HG03097 (cell line): ENCODE measurements around the gene KCTD18.

Experiments
- ATAC-seq: cut with Tn5 transposase; IDR thresholded peaks from one replicate; pipeline ENCODE4 v1.9.1; 2021; ENCODE audit not compliant: unreplicated experiment, low FRiP score

The KCTD18 gene

GRCh38 chr2:200459101-200459500 lies 50.8 kb downstream of the KCTD18 start:
- no peak for ATAC-seq

DNA sequence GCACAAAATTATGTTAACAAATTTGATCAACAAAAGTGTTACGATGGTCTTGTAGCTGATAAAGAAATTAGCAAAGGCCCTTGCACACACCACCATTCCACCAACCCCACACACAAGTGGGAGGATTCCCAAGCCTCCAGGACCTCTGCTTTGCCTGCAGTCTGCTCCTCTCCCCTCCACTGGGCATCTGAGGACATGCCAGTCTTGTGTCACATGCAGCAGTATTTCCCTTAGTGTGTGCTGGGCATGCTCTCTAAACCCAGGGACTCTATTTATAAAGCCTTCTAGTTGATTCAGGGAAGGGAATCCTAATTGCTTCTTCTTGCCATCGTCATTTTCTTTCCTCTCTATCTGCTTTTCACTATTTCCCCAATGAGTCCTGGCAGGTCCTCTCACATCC lies 53.3 kb downstream of the KCTD18 start:
- no peak for ATAC-seq

- ATAC-seq: peak; percentile 69
Observed at GRCh38 chr2:200455958-200456421, 53.9 kb downstream of the KCTD18 start.

GRCh38 chr2:200454927-200455801 lies 54.7 kb downstream of the KCTD18 start:
- ATAC-seq: peak; percentile 61

DNA sequence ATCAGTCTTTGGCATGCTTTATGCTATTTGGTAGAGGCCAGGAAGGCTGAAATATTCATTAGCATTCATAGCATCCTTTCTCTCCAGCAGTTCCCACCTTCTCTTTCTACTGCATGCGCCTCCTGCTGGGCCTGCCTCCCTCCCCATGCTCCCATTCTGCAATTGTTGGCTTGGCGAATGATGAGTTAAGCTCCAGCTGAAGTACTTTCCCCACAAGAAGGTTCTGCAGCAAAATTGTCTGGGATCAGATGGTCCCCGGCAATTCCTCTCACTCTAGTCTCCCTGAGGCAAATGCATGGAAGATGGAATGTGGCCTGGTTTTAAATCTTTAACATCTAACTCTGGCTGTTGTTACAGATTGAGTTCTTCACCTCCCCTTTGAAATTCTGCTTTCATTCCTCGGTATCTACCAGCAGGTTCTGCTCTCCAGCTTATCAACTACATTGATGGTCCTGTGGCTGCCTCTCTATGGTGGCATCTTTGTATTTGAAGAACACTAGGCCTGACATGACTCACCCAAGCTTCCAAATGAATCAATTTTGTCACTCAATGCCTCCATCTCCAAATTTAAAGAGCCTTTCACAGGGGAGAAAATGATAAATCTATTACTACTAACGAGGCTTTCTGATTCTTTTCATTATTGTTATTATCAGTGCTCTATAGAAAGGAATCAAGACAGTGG lies 55.9 kb downstream of the KCTD18 start:
- ATAC-seq: no peak

DNA sequence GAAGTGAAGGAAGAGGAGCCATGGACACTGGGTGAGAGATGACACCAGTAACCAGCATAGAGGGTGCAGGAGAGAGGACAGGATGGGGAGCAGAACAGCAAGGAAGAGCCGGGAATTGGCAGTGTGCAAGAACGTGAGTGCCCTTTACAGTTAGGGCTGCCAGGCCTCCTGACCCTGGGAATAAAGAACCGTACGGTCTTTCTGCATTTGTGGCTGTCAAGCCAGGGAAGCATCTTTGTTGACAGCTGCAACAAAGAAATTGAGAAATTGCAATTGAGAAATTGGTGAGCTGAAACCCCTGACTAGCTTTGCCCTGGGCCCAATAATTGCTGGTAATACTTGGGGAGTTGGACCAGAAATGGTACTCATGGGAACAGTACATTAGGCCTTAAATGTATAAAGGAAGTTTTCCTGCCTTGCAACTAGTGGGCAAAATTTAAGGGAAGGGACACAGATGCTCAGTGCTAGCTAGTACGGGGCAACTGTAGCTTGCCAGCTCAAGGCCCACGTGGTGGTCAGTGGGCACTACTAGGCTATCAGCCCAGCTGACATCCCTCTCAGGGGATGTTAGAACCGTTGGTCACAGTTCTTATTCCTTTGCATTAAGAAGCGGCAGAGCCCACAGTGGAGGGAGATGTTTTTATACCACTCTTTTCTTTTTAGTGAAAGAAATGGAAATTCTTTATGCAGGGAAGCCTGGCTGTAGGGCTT lies 56.6 kb downstream of the KCTD18 start:
- no peak for ATAC-seq

- ATAC-seq: no peak
Observed at GRCh38 chr2:200452377-200452776, 57.5 kb downstream of the KCTD18 start.

- ATAC-seq: no peak
Observed at GRCh38 chr2:200451511-200451910, 58.4 kb downstream of the KCTD18 start.

- ATAC-seq: no peak
Observed at GRCh38 chr2:200450288-200450687, 59.6 kb downstream of the KCTD18 start.

DNA sequence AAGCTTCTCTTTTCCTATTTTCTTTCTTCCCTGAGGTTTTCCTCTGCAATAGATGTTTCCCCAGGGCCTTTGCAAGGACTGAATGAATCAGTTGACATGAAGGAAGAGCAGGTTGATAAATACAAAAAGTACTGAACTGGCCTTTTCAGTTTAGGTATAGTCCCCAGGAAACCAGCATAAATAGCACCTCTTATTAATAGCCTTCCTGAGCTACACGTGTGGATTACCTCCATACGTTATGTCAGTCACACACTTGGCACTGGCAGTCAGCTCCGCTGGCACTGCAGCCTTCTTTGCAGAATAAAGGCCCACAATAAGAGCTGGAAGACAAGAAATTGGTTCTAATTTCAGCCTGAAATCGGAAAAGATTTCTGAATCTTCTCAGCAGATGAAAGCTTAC lies 60.7 kb downstream of the KCTD18 start:
- no peak for ATAC-seq

DNA sequence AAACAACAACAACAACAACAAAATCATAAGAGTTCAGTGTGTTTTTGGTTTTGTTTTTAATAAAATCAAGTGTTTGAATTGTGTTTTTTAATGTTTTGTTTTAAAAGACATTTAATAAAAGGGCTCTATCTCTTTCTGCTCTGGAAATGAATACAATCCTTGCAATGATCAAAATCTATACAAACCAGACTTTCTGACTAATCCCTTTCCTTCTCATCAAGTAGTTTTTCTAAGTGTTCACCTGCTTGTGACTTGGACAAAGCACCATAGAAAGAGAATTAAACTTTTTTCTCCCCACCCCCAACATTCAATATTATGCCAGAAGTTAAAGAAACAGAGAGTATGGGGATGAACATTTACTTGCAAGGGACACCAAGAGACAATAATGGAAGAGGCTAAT lies 61.4 kb downstream of the KCTD18 start:
- no peak for ATAC-seq

DNA sequence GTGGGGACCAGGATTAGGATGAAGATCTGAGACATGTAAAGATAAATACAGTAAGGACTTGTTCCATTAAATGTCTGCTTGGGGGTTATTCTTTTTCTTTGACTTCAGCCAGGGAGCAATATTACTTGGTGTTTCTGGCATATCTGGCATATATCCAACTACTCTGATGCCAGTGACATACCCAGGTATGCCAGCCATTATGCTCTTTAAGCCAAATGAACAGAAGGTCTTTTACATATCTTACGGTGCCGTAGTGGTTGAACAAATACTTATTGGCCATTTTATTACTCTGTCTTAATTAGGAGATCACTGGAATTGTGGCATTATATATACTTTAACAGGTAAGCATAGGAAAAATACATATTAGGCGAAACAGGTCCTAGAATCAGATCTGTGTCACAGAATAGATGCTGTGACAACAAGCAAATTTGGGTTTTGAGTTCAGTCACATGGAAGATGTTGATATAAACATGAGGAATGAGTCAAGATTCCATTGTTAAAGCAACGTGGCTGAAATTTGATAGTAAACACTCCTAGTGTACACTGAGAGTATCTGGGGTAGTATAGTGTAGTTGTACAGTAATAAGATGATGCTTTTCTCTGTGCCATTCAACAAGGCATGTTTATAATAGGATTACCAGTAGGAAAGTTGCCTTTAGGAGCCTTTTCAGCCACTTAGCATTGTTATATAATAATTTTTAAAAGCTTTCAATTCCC lies 62.6 kb downstream of the KCTD18 start:
- no peak for ATAC-seq

- no peak for ATAC-seq
Observed at GRCh38 chr2:200446612-200447011, 63.3 kb downstream of the KCTD18 start.

- no peak for ATAC-seq
Observed at GRCh38 chr2:200445284-200445683, 64.6 kb downstream of the KCTD18 start.

DNA sequence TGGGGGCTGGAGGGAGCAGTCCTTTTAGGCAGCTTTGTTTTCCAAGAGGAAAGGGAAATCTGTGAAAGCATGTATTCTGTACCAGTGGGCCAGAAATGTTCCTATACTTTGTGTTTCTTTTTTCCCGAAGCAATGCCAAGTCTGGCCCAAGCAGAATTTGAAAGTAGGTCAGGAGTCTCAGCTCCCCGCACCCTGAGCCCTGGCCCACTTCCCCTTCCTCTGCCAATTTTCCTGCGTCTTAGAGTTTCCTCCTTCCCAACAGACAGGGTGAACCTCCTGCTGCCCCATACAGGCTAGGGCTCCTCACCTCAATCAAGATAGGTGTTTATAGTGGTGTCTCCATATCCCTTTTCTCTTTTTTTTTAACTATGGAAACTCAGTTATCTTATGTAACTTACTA lies 65.3 kb downstream of the KCTD18 start:
- no peak for ATAC-seq

DNA sequence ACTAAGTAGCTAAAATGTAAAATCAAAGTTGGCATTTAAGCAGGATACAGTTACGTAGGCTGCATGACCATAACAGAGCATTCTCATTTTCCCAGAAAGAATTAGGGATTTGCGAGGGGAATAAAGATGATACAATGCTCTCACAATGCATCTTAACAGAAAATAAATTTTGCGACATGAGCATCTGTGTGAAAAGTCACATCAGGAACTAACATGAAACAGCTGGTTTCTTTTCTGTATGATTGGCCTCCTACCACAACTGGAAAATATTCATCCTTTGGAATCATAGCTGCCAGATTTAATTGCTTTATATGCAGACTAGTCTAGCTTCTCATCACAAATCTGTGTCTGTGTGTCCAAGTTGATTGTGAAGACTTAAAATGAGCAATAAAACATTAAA lies 66.0 kb downstream of the KCTD18 start:
- ATAC-seq: no peak

GRCh38 chr2:200443376-200443775 lies 66.5 kb downstream of the KCTD18 start:
- no peak for ATAC-seq

- ATAC-seq: no peak
Observed at GRCh38 chr2:200442471-200442870, 67.4 kb downstream of the KCTD18 start.

- ATAC-seq: no peak
Observed at GRCh38 chr2:200439981-200440380, 69.9 kb downstream of the KCTD18 start.
